GM13976 (cell line): ENCODE data around the gene DNAJB8.

Experiments
- DNase-seq: peaks from one replicate; pipeline ENCODE4 v3.0.0; 2012; ENCODE audit warnings: low spot score
- in situ Hi-C: fragments of 300-500 bp; cut with MboI; formaldehyde crosslinking; loops from one replicate; pipeline ENCODE4 v1.12.0; 2022; ENCODE audit warnings: low sequenced_read_pairs, mixed read lengths, inconsistent platforms; ENCODE audit not compliant: unreplicated experiment
- TF ChIP-seq, protein P1 (sequence below): IDR thresholded peaks from 2 replicates; pipeline ENCODE4 v1.5.1; 2012; ENCODE audit warnings: borderline replicate concordance, mild to moderate bottlenecking; ENCODE audit not compliant: insufficient read depth; ENCODE audit errors: extremely low read depth, missing control alignments, control extremely low read depth

DNAJB8 gene

DNA sequence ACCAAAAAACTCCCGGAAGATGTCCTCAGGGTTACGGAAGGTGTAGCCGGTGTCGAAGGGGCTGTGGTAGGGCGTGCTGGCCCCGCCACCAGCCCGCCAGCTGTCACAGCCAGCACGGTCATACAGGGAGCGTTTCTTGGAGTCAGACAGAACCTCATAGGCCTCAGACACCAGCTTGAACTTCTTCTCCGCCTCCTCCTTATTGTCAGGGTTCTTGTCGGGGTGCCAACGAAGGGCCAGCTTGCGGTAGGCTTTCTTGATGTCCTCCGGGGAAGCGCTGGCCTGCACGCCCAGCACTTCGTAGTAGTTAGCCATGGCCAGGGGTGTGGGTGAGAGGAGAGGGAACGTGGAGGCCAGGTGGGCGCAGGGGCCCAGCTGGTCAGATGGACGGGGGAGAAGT, 3.8 kb downstream of the DNAJB8 start:
- no peak for DNase-seq
- in situ Hi-C loops: no loop called here
- TF ChIP-seq, protein P1, sequence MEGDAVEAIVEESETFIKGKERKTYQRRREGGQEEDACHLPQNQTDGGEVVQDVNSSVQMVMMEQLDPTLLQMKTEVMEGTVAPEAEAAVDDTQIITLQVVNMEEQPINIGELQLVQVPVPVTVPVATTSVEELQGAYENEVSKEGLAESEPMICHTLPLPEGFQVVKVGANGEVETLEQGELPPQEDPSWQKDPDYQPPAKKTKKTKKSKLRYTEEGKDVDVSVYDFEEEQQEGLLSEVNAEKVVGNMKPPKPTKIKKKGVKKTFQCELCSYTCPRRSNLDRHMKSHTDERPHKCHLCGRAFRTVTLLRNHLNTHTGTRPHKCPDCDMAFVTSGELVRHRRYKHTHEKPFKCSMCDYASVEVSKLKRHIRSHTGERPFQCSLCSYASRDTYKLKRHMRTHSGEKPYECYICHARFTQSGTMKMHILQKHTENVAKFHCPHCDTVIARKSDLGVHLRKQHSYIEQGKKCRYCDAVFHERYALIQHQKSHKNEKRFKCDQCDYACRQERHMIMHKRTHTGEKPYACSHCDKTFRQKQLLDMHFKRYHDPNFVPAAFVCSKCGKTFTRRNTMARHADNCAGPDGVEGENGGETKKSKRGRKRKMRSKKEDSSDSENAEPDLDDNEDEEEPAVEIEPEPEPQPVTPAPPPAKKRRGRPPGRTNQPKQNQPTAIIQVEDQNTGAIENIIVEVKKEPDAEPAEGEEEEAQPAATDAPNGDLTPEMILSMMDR: no peak

DNA sequence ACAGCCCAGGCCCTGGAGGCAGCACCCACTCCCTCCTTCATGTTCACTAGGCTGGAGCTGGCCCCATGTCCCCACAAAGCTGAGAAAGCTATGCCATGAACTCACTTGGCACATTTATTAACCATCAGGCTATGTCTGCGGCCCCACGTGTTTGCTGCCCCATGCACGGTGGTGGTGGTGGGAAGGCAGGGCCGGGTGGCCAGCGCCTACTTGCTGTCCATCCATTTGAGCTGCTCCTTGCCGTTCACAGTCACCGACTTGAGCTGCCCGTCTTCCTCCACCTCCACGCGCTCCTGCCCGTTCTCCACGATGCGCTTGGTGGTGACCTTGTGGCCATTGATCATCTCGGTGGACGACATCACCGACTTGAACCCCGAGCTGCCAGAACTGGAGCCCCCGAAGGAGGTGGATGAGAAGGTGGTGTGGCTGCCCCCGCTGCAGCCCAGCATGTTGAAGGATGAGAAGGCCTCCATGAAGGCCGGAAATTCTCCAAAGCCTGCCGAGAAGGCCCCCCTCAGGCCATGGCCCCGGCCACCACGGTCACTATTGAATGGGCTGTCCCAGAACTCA, 4.3 kb downstream of the DNAJB8 start:
- DNase-seq: no peak
- in situ Hi-C loops: no loop called here
- TF ChIP-seq, protein P1: no peak

DNA sequence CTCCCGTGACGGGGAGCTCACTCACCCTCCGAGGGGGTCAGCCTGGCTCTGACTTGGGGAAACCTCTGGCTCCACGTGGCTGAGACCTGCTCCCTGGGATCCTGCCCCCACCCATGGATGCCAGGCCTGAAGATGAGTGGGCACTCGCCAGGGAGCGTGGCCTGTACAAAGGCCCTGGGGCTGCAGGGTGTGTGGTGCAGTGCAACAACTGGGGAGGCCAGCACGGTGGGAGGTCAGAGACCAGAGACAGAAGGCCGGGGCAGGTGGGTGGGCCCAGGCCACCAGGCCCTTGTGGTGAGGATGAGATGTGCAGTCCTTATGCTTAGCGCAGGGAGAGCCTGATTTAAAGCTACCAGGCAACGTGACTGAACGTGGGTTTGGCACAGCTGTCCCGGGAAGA, 5.0 kb downstream of the DNAJB8 start:
- in situ Hi-C loops: no loop called here
- DNase-seq: no peak
- TF ChIP-seq, protein P1: no peak

DNA sequence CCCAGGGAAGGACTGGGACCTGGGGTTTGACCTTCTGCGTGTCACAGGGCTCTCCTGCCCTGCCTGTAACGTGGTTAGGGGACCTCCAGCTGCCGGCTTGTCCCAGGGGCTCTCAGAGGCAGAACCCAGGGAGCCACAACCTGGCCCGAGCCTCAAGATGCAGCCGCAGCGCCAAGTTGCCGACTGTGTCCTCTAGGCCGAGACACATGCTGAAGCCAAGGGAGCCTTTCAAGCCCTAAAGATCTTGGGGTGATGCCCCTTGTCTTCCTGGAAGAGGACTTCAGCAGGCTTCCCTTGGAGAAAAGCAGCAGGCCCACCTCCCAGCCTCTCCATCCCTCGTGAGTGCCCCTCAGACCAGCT, 7.2 kb downstream of the DNAJB8 start:
- in situ Hi-C loops: no loop called here
- TF ChIP-seq, protein P1: no peak
- no peak for DNase-seq

DNA sequence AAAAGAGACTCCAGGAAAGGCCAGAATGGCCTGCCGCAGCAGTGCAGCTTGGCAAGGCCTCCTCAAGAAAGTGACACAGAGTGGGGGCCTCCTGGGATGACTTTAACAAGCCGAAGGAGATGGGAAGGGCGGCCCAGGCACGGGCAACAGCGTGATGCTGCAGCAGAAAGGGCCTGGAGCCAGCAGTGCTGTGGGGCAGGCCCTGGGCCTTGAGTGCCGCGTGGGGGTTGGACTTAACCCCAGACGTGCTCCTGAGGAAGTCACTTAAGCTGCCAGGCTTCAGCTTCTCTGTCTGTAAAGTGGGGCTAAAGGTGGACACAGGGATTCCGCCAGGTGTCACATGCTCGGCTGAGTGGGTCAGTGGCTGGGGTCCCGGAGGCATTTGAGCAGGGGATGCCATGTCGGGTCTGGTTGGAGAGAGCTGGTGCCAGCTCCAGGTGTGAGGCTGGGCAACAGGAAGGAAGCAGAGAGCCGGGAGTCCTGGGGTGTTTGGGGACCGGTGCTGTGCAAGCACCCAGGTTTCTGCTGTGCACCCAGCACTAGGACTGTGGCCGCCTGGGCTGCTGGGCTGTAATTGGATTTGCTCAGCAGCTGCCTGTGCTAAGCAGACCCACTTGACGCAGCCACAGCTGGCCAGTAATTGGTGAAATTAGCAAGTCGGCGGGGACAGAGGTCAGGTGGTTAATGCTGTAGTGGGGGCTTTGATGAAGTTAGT, 7.8 kb downstream of the DNAJB8 start:
- TF ChIP-seq, protein P1: no peak
- no peak for DNase-seq
- in situ Hi-C loops: no loop called here

DNA sequence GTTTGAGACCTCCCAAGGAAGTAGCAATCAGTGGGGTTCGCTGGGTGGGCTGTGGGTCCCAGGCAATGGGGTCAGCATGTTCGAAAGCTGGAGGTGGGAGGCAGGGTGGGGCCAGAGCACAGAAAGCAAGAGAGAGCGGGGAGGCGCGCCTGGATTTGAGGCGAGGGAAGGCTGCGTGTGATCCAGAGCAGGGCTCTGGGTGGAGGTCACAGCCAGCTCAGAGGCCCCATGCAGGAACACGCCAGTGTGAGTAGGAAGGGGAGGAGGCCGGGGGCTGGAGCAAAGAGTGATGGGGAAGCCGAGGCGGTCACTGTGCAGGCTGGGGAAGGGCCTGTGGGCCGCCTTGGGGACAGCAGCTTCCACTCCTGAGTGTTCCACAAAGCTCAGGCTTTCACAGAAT, 8.8 kb downstream of the DNAJB8 start:
- TF ChIP-seq, protein P1: no peak
- in situ Hi-C loops: no loop called here
- no peak for DNase-seq
